Adrenal gland (tissue), 5 donors: ENCODE data around the gene CDON.

Source experiments
- POLR2A ChIP-seq, 2 donors: fragments of 450-650 bp; IDR thresholded peaks; one replicate each; pipeline ENCODE4 v1.6.1; 2017; ENCODE audit warnings: antibody characterized with exemption in 2 of 2, mild to moderate bottlenecking in 2 of 2, moderate library complexity in 1 of 2
- TF ChIP-seq, protein P1 (sequence below), 6 experiments: fragments of 450-650 bp in 4 of 6; fragments of 200-600 bp in 2 of 6; sonication (generic) in 1 of 6; IDR thresholded peaks; 1 replicate in 5 of 6; 2 replicates in 1 of 6; pipeline versions ENCODE4 v1.5.1 to v1.8.0; 2016 to 2021; ENCODE audit warnings: antibody characterized with exemption in 6 of 6, mild to moderate bottlenecking in 2 of 6, moderate library complexity in 1 of 6
- donor health status: DM: no; HTN: no; CAD: no.

DNA sequence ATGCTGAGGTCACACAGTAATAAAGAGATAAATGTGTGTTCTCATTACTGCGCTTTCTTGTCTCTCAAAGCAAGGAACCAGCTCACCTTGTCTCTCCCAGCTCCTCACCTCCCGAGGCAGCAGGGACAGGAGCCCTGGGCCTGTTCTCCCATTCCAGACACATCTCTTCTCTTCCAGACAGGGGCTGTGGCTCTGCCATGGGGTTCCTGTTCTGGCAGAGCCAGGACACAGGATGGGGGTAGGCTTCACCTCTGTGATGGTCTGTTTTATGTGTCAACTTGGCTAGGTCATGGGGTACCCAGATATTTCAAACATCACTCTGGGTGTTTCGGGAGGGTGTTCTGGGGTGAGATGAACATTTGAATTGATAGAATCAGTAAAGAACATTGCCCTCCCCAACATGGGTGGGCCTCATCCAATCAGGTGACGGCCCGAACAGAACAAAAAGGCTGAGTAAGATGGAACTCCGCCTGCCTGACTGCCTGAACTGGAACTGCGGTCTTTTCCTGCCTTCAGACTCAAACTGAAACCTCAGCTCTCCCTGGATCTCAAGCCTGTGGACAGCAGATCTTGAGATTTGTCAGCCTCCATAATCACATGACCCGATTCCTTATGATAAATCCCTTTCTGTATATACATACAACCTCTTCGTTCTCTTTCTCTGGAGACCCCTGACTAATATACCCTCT is 118.9 kb downstream of the CDON start:
- TF ChIP-seq, protein P1, sequence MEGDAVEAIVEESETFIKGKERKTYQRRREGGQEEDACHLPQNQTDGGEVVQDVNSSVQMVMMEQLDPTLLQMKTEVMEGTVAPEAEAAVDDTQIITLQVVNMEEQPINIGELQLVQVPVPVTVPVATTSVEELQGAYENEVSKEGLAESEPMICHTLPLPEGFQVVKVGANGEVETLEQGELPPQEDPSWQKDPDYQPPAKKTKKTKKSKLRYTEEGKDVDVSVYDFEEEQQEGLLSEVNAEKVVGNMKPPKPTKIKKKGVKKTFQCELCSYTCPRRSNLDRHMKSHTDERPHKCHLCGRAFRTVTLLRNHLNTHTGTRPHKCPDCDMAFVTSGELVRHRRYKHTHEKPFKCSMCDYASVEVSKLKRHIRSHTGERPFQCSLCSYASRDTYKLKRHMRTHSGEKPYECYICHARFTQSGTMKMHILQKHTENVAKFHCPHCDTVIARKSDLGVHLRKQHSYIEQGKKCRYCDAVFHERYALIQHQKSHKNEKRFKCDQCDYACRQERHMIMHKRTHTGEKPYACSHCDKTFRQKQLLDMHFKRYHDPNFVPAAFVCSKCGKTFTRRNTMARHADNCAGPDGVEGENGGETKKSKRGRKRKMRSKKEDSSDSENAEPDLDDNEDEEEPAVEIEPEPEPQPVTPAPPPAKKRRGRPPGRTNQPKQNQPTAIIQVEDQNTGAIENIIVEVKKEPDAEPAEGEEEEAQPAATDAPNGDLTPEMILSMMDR (IDR thresholded peaks at IDR 0.05) = no peak
- no peak for TF ChIP-seq POLR2A (IDR thresholded peaks at IDR 0.05)
